PC-3 (cell line): ENCODE data around the gene PFKFB4. TPM values are rescaled to one million over a fixed set of nuclear protein-coding genes. Genes with fewer than 3 reads are reported as not detected.

Experiments used
- ATAC-seq: fragments of 200-7000 bp; cut with Tn5 transposase; 2 replicates; pipeline ENCODE4 v1.9.1; 2020; ENCODE audit warnings: mild to moderate bottlenecking, moderate library complexity
- BruUV-seq: library from RNA; stranded (reverse); fragments of 400-500 nt; replicated peaks from 2 replicates; lab custom pipeline; 2021; lab: Mats Ljungman, UMichigan
- CTCF ChIA-PET: fragments of 300-600 bp; sonication (Branson Sonifier 250); formaldehyde crosslinking; loops from one replicate; lab custom pipeline; 2022; ENCODE audit warnings: antibody characterized with exemption; lab: Charles Lee
- POLR2A ChIA-PET: fragments of 300-600 bp; sonication (Branson Sonifier 250); formaldehyde crosslinking; loops from one replicate; lab custom pipeline; 2022; ENCODE audit warnings: antibody characterized with exemption; ENCODE audit not compliant: unreplicated experiment; lab: Charles Lee
- DNase-seq: peaks from one replicate; pipeline ENCODE4 v3.0.0-alpha.2; 2015
- H2AFZ ChIP-seq: fragments of 300-600 bp; sonication (generic); 2 replicates; pipeline ENCODE4 v1.6.0; 2016; ENCODE audit warnings: antibody characterized with exemption, low read length
- H3F3A ChIP-seq: fragments of 300-600 bp; sonication (generic); one replicate; pipeline ENCODE4 v1.6.0; 2017; ENCODE audit warnings: antibody characterized with exemption, low read length, control low read depth, mild to moderate bottlenecking; ENCODE audit not compliant: unreplicated experiment
- H3K27ac ChIP-seq: fragments of 300-600 bp; sonication (generic); 2 replicates; pipeline ENCODE4 v1.5.1; 2016; ENCODE audit warnings: mild to moderate bottlenecking, low read length
- H3K27me3 ChIP-seq: fragments of 300-600 bp; sonication (generic); 2 replicates; pipeline ENCODE4 v1.6.1; 2016; ENCODE audit warnings: low read length, mixed read lengths
- H3K36me3 ChIP-seq: fragments of 300-600 bp; sonication (generic); 2 replicates; pipeline ENCODE4 v1.6.1; 2016; ENCODE audit warnings: low read depth, mixed run types, low read length, mixed read lengths
- H3K4me1 ChIP-seq: fragments of 300-600 bp; sonication (generic); 2 replicates; pipeline ENCODE4 v1.5.1; 2016; ENCODE audit warnings: low read length; ENCODE audit not compliant: insufficient read depth
- H3K4me2 ChIP-seq: fragments of 300-600 bp; sonication (generic); 2 replicates; pipeline ENCODE4 v1.6.0; 2016; ENCODE audit warnings: low read length
- H3K4me3 ChIP-seq: fragments of 300-600 bp; sonication (generic); 2 replicates; pipeline ENCODE4 v1.5.1; 2016; ENCODE audit warnings: mild to moderate bottlenecking, low read length, mixed read lengths
- H3K79me2 ChIP-seq: fragments of 300-600 bp; sonication (generic); 2 replicates; pipeline ENCODE4 v1.6.1; 2017; ENCODE audit warnings: low read length, mixed read lengths
- H3K9ac ChIP-seq: fragments of 300-600 bp; sonication (generic); 2 replicates; pipeline ENCODE4 v1.6.0; 2016; ENCODE audit warnings: mild to moderate bottlenecking, low read length
- H3K9me2 ChIP-seq: fragments of 300-600 bp; sonication (generic); replicated peaks from 2 replicates; pipeline ENCODE4 v1.6.1; 2016; ENCODE audit warnings: mixed run types, low read length, mixed read lengths
- H3K9me3 ChIP-seq: fragments of 300-600 bp; sonication (generic); 2 replicates; pipeline ENCODE4 v1.6.1; 2016; ENCODE audit warnings: low read length, mixed read lengths
- H4K20me1 ChIP-seq: fragments of 300-600 bp; sonication (generic); 2 replicates; pipeline ENCODE4 v1.6.1; 2016; ENCODE audit warnings: low read length, mixed read lengths
- EZH2 ChIP-seq: fragments of 300-600 bp; sonication (generic); IDR thresholded peaks from one replicate; pipeline ENCODE4 v1.6.1; 2017; ENCODE audit warnings: antibody characterized with exemption, mild to moderate bottlenecking, low read length; ENCODE audit not compliant: unreplicated experiment
- EZH2phosphoT487 ChIP-seq: fragments of 300-600 bp; sonication (generic); IDR thresholded peaks from 2 replicates; pipeline ENCODE4 v1.6.1; 2018; ENCODE audit warnings: mild to moderate bottlenecking, antibody characterized with exemption, low read length, borderline replicate concordance
- intact Hi-C: fragments of 100-400 bp; cut with micrococcal nuclease; formaldehyde crosslinking; loops from 2 replicates; pipeline ENCODE4 v1.9.0; 2023
- total RNA-seq: library from RNA; depleted of rRNA; stranded (reverse); fragments of >200 nt; gene quantifications from 2 replicates; pipeline ENCODE4 v1.2.3, GENCODE V29; 2014
- TF ChIP-seq, protein P1 (sequence below): fragments of 300-600 bp; sonication (generic); conservative IDR thresholded peaks from 2 replicates; pipeline ENCODE4 v1.5.1; 2017; ENCODE audit warnings: antibody characterized with exemption, low read depth, mild to moderate bottlenecking, low read length

The PFKFB4 gene
- total RNA-seq, 1 experiment from 2014 or later: 33.5 TPM

DNA sequence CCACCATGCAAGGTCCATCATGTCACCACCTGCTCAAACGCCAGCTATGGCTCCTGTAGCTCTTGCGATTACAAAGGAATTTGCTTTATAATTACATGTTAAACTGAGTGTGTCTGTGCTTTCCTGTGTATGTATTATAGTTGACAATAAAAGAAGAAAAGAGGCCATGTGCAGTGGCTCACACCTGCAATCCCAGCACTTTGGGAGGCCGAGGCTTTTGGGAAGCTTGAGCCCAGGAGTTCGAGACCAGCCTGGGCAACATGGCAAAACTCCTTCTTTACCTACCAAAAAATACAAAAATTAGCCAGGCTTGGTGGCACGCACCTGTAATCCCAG, 83.0 kb downstream of the PFKFB4 start:
- DNase-seq (no peak), ATAC-seq (no peak)
- TF ChIP-seq EZH2phosphoT487: no peak
- TF ChIP-seq, protein P1, sequence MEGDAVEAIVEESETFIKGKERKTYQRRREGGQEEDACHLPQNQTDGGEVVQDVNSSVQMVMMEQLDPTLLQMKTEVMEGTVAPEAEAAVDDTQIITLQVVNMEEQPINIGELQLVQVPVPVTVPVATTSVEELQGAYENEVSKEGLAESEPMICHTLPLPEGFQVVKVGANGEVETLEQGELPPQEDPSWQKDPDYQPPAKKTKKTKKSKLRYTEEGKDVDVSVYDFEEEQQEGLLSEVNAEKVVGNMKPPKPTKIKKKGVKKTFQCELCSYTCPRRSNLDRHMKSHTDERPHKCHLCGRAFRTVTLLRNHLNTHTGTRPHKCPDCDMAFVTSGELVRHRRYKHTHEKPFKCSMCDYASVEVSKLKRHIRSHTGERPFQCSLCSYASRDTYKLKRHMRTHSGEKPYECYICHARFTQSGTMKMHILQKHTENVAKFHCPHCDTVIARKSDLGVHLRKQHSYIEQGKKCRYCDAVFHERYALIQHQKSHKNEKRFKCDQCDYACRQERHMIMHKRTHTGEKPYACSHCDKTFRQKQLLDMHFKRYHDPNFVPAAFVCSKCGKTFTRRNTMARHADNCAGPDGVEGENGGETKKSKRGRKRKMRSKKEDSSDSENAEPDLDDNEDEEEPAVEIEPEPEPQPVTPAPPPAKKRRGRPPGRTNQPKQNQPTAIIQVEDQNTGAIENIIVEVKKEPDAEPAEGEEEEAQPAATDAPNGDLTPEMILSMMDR: no peak
- no peak for TF ChIP-seq EZH2
- H3K27ac ChIP-seq: peak overlapping the region; percentile 92
- no peaks in the 10 kb centered on the region for H3K27me3 ChIP-seq
- intact Hi-C loops: loop anchor here (2.0 kb wide), 1 partner anchor 33 kb away; no protein-coding TSS in a partner anchor
- H3K9me3 ChIP-seq: no peaks in the 10 kb centered on the region
- POLR2A ChIA-PET: interaction anchor here (0.6 to 1.9 kb wide), 2 partner anchors 84 to 534 kb away, joined by 3 to 10 read pairs; partner anchors contain the start of gene PFKFB4
- H3K4me3 ChIP-seq: peak overlapping the region; percentile 79
- no TSS peak for BruUV-seq
- H3K9ac ChIP-seq: peak overlapping the region; percentile 92
- peaks cover 20% of the 10 kb centered on the region for H3K4me1 ChIP-seq
- peaks cover 43% of the 10 kb centered on the region for H3K79me2 ChIP-seq
- peaks cover 3% of the 10 kb centered on the region; the same call in 1 of the 2 replicates for H3K36me3 ChIP-seq
- H3F3A ChIP-seq: peaks cover 6% of the 10 kb centered on the region
- peak overlapping the region; percentile 84 for H2AFZ ChIP-seq
- no peaks in the 10 kb centered on the region for H3K9me2 ChIP-seq
- CTCF ChIA-PET: interaction anchor here (1.2 kb wide), 1 partner anchor 84 kb away, joined by 4 read pairs; no protein-coding TSS in a partner anchor
- peak overlapping the region; percentile 97 for H3K4me2 ChIP-seq
- no peaks in the 10 kb centered on the region for H4K20me1 ChIP-seq

DNA sequence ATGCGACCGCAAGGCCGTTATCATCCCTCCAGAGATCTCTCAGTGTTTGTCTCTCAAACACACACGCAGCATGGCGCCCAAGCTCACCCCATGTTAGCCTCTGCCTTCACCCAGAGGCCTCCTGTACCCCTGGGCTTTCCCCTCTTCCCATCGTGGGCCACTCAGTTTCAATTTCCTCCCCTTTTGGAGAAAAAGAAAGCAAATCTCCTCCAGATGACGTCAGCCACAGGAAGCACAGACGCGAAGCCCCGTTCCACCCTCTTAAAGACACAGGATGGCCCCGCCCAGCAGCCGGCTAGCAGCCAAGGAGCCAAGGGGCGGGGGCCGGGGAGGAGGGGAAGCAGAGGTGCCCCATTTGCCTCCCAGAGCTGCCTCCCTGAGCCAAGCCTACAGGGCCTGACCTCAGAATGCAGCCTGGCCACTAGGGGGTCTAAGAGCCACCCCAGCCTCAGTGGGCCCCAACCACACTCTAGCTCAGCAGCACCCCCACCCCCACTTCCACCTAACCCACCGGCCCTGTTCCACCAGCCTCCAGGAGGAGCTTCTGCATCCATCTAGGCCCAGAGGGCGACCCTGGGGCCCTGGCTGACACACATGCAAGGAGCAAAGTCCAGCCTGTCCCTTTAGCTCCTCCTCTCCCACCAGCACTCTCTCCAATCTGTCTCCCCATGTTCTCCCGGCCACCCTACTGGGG, 83.5 kb downstream of the PFKFB4 start:
- intact Hi-C loops: loop anchor here (2.0 kb wide), 1 partner anchor 34 kb away; no protein-coding TSS in a partner anchor
- no TSS peak for BruUV-seq

More for the DNA sequence above, 83.5 kb downstream of the PFKFB4 start:
- H3K4me2 ChIP-seq: peak overlapping the region; percentile 97
- peak overlapping the region; percentile 79 for H3K4me3 ChIP-seq
- peaks cover 20% of the 10 kb centered on the region for H3K4me1 ChIP-seq
- H3K9ac ChIP-seq: peak overlapping the region; percentile 92
- peak; percentile 90 for DNase-seq
- peaks cover 48% of the 10 kb centered on the region for H3K79me2 ChIP-seq
- H3K9me2 ChIP-seq: no peaks in the 10 kb centered on the region
- ChIA-PET CTCF (interaction anchor here (1.2 kb wide), 1 partner anchor 85 kb away, joined by 4 read pairs; no protein-coding TSS in a partner anchor), POLR2A (interaction anchor here (0.6 to 1.9 kb wide), 2 partner anchors 84 to 535 kb away, joined by 3 to 10 read pairs; partner anchors contain the start of gene PFKFB4)
- H4K20me1 ChIP-seq: no peaks in the 10 kb centered on the region
- TF ChIP-seq, protein P1: peak; percentile 59
- no peak for TF ChIP-seq EZH2
- H2AFZ ChIP-seq: peak overlapping the region; percentile 84
- peak; percentile 84 for ATAC-seq
- H3K27me3 ChIP-seq: no peaks in the 10 kb centered on the region
- peaks cover 6% of the 10 kb centered on the region for H3F3A ChIP-seq
- peak overlapping the region; percentile 92 for H3K27ac ChIP-seq
- no peaks in the 10 kb centered on the region for H3K9me3 ChIP-seq
- H3K36me3 ChIP-seq: peaks cover 3% of the 10 kb centered on the region; the same call in 1 of the 2 replicates
